Endodermal cell (in vitro differentiated cells): ENCODE data around the gene RASGEF1C. TPM values are rescaled to one million over a fixed set of nuclear protein-coding genes. Genes with fewer than 3 reads are reported as not detected.
A peak's percentile ranks its signal among the peaks of the same experiment; 100 is the strongest.

Experiments
- DNase-seq: peaks from one replicate; pipeline ENCODE4 v3.0.0-alpha.2; 2017
- H3K27ac ChIP-seq: 2 replicates; pipeline ENCODE4 v1.5.1; 2013; ENCODE audit warnings: mild to moderate bottlenecking, low read depth, low read length, moderate library complexity
- H3K27me3 ChIP-seq: 2 replicates; pipeline ENCODE4 v1.6.1; 2013; ENCODE audit warnings: mild to moderate bottlenecking, low read length, moderate library complexity; ENCODE audit not compliant: insufficient read depth, control insufficient read depth, poor library complexity, severe bottlenecking
- H3K36me3 ChIP-seq: 2 replicates; pipeline ENCODE4 v1.7.0; 2013; ENCODE audit warnings: mild to moderate bottlenecking, low read length, moderate library complexity; ENCODE audit not compliant: control insufficient read depth, insufficient read depth
- H3K4me1 ChIP-seq: one replicate; pipeline ENCODE4 v1.7.0; 2013; ENCODE audit warnings: low read length; ENCODE audit not compliant: control insufficient read depth, insufficient read depth
- H3K4me3 ChIP-seq: 2 replicates; pipeline ENCODE4 v1.5.1; 2013; ENCODE audit warnings: mild to moderate bottlenecking, low read length, moderate library complexity
- H3K9ac ChIP-seq: 2 replicates; pipeline ENCODE4 v1.6.1; 2013; ENCODE audit warnings: mild to moderate bottlenecking, low read length, moderate library complexity; ENCODE audit not compliant: poor library complexity, severe bottlenecking; ENCODE audit errors: extremely low read depth
- H3K9me3 ChIP-seq: 2 replicates; pipeline ENCODE4 v1.6.1; 2013; ENCODE audit warnings: mild to moderate bottlenecking, low read length, moderate library complexity; ENCODE audit not compliant: control insufficient read depth
- H3K27ac Mint-ChIP-seq: 2 replicates; pipeline ENCODE4 v1.8.0; 2020; ENCODE audit warnings: mixed read lengths
- H3K27me3 Mint-ChIP-seq: 2 replicates; pipeline ENCODE4 v1.8.0; 2021; ENCODE audit warnings: mild to moderate bottlenecking, mixed read lengths; ENCODE audit not compliant: insufficient read depth
- H3K36me3 Mint-ChIP-seq: 2 replicates; pipeline ENCODE4 v1.8.0; 2020; ENCODE audit warnings: low read depth, mixed read lengths
- H3K4me1 Mint-ChIP-seq: 2 replicates; pipeline ENCODE4 v1.8.0; 2020; ENCODE audit warnings: mixed read lengths
- H3K4me3 Mint-ChIP-seq: 2 replicates; pipeline ENCODE4 v1.8.0; 2020; ENCODE audit warnings: mild to moderate bottlenecking, moderate library complexity, mixed read lengths
- H3K9me3 Mint-ChIP-seq: 2 replicates; pipeline ENCODE4 v1.8.0; 2020; ENCODE audit warnings: mild to moderate bottlenecking, mixed read lengths
- CTCF ChIP-seq: fragments of 200-600 bp; sonication (generic); conservative IDR thresholded peaks from 2 replicates; pipeline ENCODE4 v1.5.0; 2021; ENCODE audit warnings: antibody characterized with exemption, mild to moderate bottlenecking
- WGBS, 2 experiments: methylation state at CpG; one replicate each; pipeline versions ENCODE4 v1.1.5 to v1.1.7; 2013; ENCODE audit warnings: missing lambda C conversion rate in 2 of 2, mixed read lengths in 1 of 2; ENCODE audit not compliant: insufficient coverage in 1 of 2, insufficient read length in 1 of 2; 5-methylcytosine and 5-hydroxymethylcytosine counted together
- total RNA-seq, 2 donors: library from RNA; stranded (reverse); fragmentation: NEBNext Ultra II Directional in 1 of 2; extraction: Animal tissue kit (Norgen Biotek cat#: 25700) in 1 of 2; gene quantifications; 2 replicates in 1 of 2; 3 replicates in 1 of 2; pipeline ENCODE4 v1.2.1, GENCODE V29; 2021

RASGEF1C gene
- total RNA-seq, 2 donors from 2014 or later: 0.62 to 0.75 TPM

GRCh38 chr5:180137401-180138213, 71.4 kb downstream of the RASGEF1C start:
- H3K27ac ChIP-seq: no peak overlapping the region
- Mint-ChIP-seq H3K4me1 (no peaks in the 10 kb centered on the region), H3K27me3 (peaks cover 3% of the 10 kb centered on the region), H3K36me3 (no peaks in the 10 kb centered on the region), H3K9me3 (no peaks in the 10 kb centered on the region), H3K4me3 (no peak overlapping the region), H3K27ac (no peak overlapping the region)
- no peak for DNase-seq
- H3K4me3 ChIP-seq: no peak overlapping the region
- H3K9me3 ChIP-seq: no peaks in the 10 kb centered on the region
- 89 to 94% methylated on average over 8 to 24 of the region's 24 CpGs for WGBS, 2 experiments
- no peaks in the 10 kb centered on the region for H3K36me3 ChIP-seq
- H3K4me1 ChIP-seq: no peaks in the 10 kb centered on the region
- H3K9ac ChIP-seq: no peak overlapping the region
- TF ChIP-seq CTCF: no peak
- H3K27me3 ChIP-seq: no peaks in the 10 kb centered on the region

- Histone ChIP-seq H3K4me1 (no peaks in the 10 kb centered on the region), H3K4me3 (no peak overlapping the region), H3K9me3 (no peaks in the 10 kb centered on the region), H3K27ac (no peak overlapping the region), H3K27me3 (no peaks in the 10 kb centered on the region), H3K36me3 (no peaks in the 10 kb centered on the region), H3K9ac (no peak overlapping the region)
- H3K9me3 Mint-ChIP-seq: no peaks in the 10 kb centered on the region
- H3K27ac Mint-ChIP-seq: no peak overlapping the region
- H3K4me3 Mint-ChIP-seq: no peak overlapping the region
- H3K27me3 Mint-ChIP-seq: peaks cover 1% of the 10 kb centered on the region
- 90% methylated on average over 28 to 38 of the region's 38 CpGs for WGBS, 2 experiments
- peak; percentile 45 for DNase-seq
- peaks cover 7% of the 10 kb centered on the region for H3K4me1 Mint-ChIP-seq
- H3K36me3 Mint-ChIP-seq: no peaks in the 10 kb centered on the region
- TF ChIP-seq CTCF: no peak
Measured at GRCh38 chr5:180136630-180137381, 72.2 kb downstream of the RASGEF1C start.

GRCh38 chr5:180135967-180136629, 72.9 kb downstream of the RASGEF1C start:
- Histone ChIP-seq H3K9me3 (no peaks in the 10 kb centered on the region), H3K4me1 (no peaks in the 10 kb centered on the region), H3K27ac (no peak overlapping the region), H3K36me3 (no peaks in the 10 kb centered on the region), H3K9ac (no peak overlapping the region), H3K4me3 (no peak overlapping the region), H3K27me3 (no peaks in the 10 kb centered on the region)
- no peak for DNase-seq
- Mint-ChIP-seq H3K4me1 (peaks cover 7% of the 10 kb centered on the region), H3K4me3 (no peak overlapping the region), H3K9me3 (no peaks in the 10 kb centered on the region), H3K27ac (no peak overlapping the region), H3K36me3 (no peaks in the 10 kb centered on the region), H3K27me3 (peaks cover 1% of the 10 kb centered on the region)
- no peak for TF ChIP-seq CTCF
- WGBS, 2 experiments: 95% methylated on average over 20 to 43 of the region's 43 CpGs
